H1 (cell line): Measurements from ENCODE around the gene HK1. TPM values are rescaled to one million over a fixed set of nuclear protein-coding genes. Genes with fewer than 3 reads are reported as not detected.

Source experiments
- BACH1 ChIP-seq: IDR thresholded peaks from 2 replicates; pipeline ENCODE4 v1.6.1; 2012; ENCODE audit warnings: low read length, improper control_type of control experiment
- FOSL1 ChIP-seq: IDR thresholded peaks from 2 replicates; pipeline ENCODE4 v1.6.1; 2011; ENCODE audit warnings: mild to moderate bottlenecking, low read depth, low read length, moderate library complexity; ENCODE audit not compliant: insufficient read depth
- GTF2F1 ChIP-seq: IDR thresholded peaks from 2 replicates; pipeline ENCODE4 v1.6.1; 2012; ENCODE audit warnings: low read depth, low read length, improper control_type of control experiment, borderline replicate concordance
- HDAC2 ChIP-seq, 2 experiments: fragments of 300-600 bp in 1 of 2; sonication (generic) in 1 of 2; IDR thresholded peaks; 2 replicates each; pipeline ENCODE4 v1.6.1; 2011 to 2012; ENCODE audit warnings: low read depth in 2 of 2, low read length in 2 of 2, mild to moderate bottlenecking in 2 of 2, moderate library complexity in 2 of 2, borderline replicate concordance in 1 of 2, inconsistent platforms in 1 of 2
- KDM1A ChIP-seq: fragments of 200-600, 300-600 bp; sonication (generic); IDR thresholded peaks from 2 replicates; pipeline ENCODE4 v1.7.1; 2016; ENCODE audit warnings: mild to moderate bottlenecking, low read length, borderline replicate concordance
- PHF8 ChIP-seq: fragments of 200-600 bp; sonication (generic); conservative IDR thresholded peaks from 2 replicates; pipeline ENCODE4 v1.7.1; 2012; ENCODE audit warnings: low read depth, mild to moderate bottlenecking, inconsistent platforms, low read length, moderate library complexity
- POLR2AphosphoS5 ChIP-seq: IDR thresholded peaks from 2 replicates; pipeline ENCODE4 v1.6.1; 2011; ENCODE audit warnings: low read depth, low read length
- POU5F1 ChIP-seq: IDR thresholded peaks from 2 replicates; pipeline ENCODE4 v1.6.1; 2011; ENCODE audit warnings: low read depth, mild to moderate bottlenecking, low read length, moderate library complexity
- SUZ12 ChIP-seq: fragments of 200-600 bp; sonication (generic); IDR thresholded peaks from 2 replicates; pipeline ENCODE4 v1.6.1; 2012; ENCODE audit warnings: mild to moderate bottlenecking, inconsistent platforms, low read length, moderate library complexity, mixed read lengths
- TCF12 ChIP-seq: IDR thresholded peaks from 2 replicates; pipeline ENCODE4 v1.6.1; 2011; ENCODE audit warnings: low read depth, mild to moderate bottlenecking, low read length
- ZNF274 ChIP-seq: IDR thresholded peaks from 2 replicates; pipeline ENCODE4 v1.7.0; 2012; ENCODE audit warnings: low read length, borderline replicate concordance; ENCODE audit errors: extremely low read depth
- polyA plus RNA-seq, 7 experiments: library from polyadenylated mRNA; depleted of rRNA in 3 of 7; stranded (reverse) in 5 of 7; unstranded in 2 of 7; fragments of >200 nt in 5 of 7; fragments of 200-250 nt in 2 of 7; gene quantifications; 1 replicate in 5 of 7; 2 replicates in 1 of 7; 4 replicates in 1 of 7; pipeline versions ENCODE4 v1.2.1 to v1.2.3, GENCODE V29; 2011 to 2013; ENCODE audit warnings: missing spikeins in 2 of 7, mixed read lengths in 2 of 7
- total RNA-seq: library from RNA; stranded (reverse); fragmentation: NEBNext Ultra II Directional; extraction: Animal tissue kit (Norgen Biotek cat#: 25700); gene quantifications from 2 replicates; pipeline ENCODE4 v1.2.1, GENCODE V29; 2021
- TF ChIP-seq, protein P1 (sequence below): fragments of 300-600 bp; sonication (generic); IDR thresholded peaks from 2 replicates; pipeline ENCODE4 v1.7.1; 2012; ENCODE audit warnings: low read length, moderate library complexity, mild to moderate bottlenecking, inconsistent platforms; ENCODE audit not compliant: insufficient replicate concordance

The HK1 gene
- total and polyA plus RNA-seq, 2 of the 8 experiments (the other 6 are each of a cell fraction or from before 2014, with no cell fraction given) = 55.8 to 247 TPM

DNA sequence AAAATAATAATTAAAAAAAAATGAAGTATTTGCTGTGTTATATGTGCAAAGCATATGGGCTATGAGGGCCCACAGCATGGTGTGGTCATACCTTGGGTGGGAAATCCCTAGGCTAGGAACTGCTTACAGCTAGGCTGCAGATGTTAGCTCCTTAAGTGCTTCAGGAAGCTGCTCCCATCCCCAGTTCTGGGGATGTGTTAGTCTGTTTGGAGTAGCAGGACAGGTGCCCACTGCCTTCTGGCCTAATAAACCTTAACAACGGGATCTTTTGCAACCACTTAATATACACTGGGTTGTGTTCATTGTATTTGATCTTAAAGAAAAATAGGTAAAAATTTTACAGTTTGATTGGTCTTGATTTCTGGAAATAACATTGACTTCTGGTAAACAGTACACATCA, 46.3 kb downstream of the HK1 start (continued):
- TF ChIP-seq, protein P1, sequence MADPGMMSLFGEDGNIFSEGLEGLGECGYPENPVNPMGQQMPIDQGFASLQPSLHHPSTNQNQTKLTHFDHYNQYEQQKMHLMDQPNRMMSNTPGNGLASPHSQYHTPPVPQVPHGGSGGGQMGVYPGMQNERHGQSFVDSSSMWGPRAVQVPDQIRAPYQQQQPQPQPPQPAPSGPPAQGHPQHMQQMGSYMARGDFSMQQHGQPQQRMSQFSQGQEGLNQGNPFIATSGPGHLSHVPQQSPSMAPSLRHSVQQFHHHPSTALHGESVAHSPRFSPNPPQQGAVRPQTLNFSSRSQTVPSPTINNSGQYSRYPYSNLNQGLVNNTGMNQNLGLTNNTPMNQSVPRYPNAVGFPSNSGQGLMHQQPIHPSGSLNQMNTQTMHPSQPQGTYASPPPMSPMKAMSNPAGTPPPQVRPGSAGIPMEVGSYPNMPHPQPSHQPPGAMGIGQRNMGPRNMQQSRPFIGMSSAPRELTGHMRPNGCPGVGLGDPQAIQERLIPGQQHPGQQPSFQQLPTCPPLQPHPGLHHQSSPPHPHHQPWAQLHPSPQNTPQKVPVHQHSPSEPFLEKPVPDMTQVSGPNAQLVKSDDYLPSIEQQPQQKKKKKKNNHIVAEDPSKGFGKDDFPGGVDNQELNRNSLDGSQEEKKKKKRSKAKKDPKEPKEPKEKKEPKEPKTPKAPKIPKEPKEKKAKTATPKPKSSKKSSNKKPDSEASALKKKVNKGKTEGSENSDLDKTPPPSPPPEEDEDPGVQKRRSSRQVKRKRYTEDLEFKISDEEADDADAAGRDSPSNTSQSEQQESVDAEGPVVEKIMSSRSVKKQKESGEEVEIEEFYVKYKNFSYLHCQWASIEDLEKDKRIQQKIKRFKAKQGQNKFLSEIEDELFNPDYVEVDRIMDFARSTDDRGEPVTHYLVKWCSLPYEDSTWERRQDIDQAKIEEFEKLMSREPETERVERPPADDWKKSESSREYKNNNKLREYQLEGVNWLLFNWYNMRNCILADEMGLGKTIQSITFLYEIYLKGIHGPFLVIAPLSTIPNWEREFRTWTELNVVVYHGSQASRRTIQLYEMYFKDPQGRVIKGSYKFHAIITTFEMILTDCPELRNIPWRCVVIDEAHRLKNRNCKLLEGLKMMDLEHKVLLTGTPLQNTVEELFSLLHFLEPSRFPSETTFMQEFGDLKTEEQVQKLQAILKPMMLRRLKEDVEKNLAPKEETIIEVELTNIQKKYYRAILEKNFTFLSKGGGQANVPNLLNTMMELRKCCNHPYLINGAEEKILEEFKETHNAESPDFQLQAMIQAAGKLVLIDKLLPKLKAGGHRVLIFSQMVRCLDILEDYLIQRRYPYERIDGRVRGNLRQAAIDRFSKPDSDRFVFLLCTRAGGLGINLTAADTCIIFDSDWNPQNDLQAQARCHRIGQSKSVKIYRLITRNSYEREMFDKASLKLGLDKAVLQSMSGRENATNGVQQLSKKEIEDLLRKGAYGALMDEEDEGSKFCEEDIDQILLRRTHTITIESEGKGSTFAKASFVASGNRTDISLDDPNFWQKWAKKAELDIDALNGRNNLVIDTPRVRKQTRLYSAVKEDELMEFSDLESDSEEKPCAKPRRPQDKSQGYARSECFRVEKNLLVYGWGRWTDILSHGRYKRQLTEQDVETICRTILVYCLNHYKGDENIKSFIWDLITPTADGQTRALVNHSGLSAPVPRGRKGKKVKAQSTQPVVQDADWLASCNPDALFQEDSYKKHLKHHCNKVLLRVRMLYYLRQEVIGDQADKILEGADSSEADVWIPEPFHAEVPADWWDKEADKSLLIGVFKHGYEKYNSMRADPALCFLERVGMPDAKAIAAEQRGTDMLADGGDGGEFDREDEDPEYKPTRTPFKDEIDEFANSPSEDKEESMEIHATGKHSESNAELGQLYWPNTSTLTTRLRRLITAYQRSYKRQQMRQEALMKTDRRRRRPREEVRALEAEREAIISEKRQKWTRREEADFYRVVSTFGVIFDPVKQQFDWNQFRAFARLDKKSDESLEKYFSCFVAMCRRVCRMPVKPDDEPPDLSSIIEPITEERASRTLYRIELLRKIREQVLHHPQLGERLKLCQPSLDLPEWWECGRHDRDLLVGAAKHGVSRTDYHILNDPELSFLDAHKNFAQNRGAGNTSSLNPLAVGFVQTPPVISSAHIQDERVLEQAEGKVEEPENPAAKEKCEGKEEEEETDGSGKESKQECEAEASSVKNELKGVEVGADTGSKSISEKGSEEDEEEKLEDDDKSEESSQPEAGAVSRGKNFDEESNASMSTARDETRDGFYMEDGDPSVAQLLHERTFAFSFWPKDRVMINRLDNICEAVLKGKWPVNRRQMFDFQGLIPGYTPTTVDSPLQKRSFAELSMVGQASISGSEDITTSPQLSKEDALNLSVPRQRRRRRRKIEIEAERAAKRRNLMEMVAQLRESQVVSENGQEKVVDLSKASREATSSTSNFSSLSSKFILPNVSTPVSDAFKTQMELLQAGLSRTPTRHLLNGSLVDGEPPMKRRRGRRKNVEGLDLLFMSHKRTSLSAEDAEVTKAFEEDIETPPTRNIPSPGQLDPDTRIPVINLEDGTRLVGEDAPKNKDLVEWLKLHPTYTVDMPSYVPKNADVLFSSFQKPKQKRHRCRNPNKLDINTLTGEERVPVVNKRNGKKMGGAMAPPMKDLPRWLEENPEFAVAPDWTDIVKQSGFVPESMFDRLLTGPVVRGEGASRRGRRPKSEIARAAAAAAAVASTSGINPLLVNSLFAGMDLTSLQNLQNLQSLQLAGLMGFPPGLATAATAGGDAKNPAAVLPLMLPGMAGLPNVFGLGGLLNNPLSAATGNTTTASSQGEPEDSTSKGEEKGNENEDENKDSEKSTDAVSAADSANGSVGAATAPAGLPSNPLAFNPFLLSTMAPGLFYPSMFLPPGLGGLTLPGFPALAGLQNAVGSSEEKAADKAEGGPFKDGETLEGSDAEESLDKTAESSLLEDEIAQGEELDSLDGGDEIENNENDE = no peak
- TF ChIP-seq POU5F1 (no peak), POLR2AphosphoS5 (no peak), PHF8 (no peak), FOSL1 (no peak), ZNF274 (no peak), TCF12 (no peak), BACH1 (no peak), HDAC2 (IDR thresholded peaks at IDR 0.05; ENCODE audit: borderline replicate concordance in 1 of 2, low read depth in 2 of 2, low read length in 2 of 2) (no peak), GTF2F1 (no peak), SUZ12 (no peak), KDM1A (no peak)
